CD4-positive, alpha-beta T cell treated with Interleukin-1 beta for 1 hour (primary cell): ENCODE results near the gene SLC25A1.
"Not testable (repeated sequence)": the region's sequence is repeated elsewhere in the genome, so short reads cannot be mapped to it uniquely, and the experiment has no call there.

Experiments
- DNase-seq, 2 donors: peaks; one replicate each; pipeline ENCODE4 v3.0.0-alpha.2; 2020 to 2022

SLC25A1 gene

GRCh38 chr22:19204640-19205039, 26.1 kb upstream of the SLC25A1 start:
- DNase-seq = no peak

DNA sequence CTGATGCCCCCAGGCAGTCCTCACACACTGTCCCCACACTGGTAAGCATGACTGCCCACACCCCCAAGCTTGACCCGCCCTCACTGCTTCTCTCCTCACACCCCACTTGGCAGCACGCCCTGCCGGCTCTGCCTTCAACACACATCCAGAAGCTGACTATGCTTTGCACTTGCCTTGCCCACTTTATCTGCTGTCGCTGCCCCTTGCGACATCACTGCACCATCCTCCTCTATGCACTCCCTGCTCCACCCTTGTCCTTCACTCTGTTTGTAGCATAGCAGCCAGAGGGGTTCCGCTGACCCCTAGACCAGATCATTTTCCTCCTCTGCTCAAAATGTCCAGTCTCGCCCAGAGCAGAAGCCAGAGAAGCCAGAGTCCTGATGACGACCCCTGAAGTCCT, 25.3 kb upstream of the SLC25A1 start:
- DNase-seq = no peak

DNA sequence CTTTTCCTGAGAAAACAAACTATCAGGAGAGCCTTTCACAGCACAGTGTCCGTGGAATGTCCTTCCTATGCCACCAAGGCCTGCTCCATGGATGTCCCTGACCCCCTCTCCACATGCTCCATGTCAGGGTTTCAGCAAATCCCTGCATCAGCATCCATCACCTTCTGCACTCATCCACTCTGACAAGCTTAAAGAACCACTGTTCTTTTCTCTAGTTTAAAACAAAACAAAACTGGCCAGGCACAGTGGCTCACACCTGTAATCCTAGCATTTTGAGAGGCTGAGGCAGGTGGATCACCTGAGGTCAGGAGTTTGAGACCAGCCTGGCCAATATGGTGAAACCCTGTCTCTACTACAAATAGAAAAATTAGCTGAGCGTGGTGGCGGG, 24.3 kb upstream of the SLC25A1 start:
- DNase-seq = not testable (repeated sequence)

- no peak for DNase-seq
These were observed 23.6 kb upstream of the SLC25A1 start for GRCh38 chr22:19201869-19202798.

GRCh38 chr22:19201130-19201868, 22.8 kb upstream of the SLC25A1 start:
- DNase-seq = no peak

- DNase-seq = no peak
These were observed 20.9 kb upstream of the SLC25A1 start for GRCh38 chr22:19199479-19199878.

GRCh38 chr22:19197997-19198865, 19.7 kb upstream of the SLC25A1 start:
- DNase-seq = no peak

- no peak for DNase-seq
These were observed 18.5 kb upstream of the SLC25A1 start for GRCh38 chr22:19196841-19197612.

- DNase-seq = no peak
These were observed 17.5 kb upstream of the SLC25A1 start for GRCh38 chr22:19195796-19196731.

DNA sequence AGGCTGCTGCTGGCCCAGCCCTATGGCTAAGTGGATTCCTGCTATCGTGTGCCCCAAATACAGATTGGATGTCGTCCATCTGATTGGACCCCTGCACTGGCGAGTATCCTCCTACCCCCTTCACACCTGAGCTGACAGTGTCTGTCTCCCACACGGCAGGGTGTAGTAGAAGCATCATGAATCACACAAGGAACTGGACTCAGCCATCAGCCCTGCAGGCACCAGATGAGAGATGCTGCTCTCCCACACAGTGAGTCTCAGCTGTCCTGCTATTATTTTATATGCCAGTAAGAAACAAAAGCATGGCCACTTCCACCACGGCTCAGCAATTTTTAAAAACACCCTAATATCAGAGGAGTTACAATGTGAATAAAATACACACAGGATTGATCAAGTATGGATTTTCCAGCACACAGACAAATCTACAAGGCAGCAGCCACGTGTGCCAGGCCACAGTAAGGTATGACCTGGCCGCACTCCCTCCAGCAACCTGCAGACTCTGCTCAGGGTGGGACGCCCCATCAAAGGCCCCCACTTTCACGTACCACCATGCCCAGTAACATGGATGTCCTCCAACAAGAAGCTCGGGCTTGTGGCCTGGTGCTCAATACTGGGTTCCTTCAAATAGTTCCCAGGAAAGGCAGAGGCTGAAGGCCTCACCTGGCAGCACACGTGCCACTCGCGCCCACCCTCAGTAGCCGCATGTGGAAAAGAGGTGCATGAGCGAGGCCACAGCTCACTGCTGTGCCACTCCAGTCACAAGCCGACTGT, 16.4 kb upstream of the SLC25A1 start:
- no peak for DNase-seq

- no peak for DNase-seq
These were observed 15.3 kb upstream of the SLC25A1 start for GRCh38 chr22:19193879-19194278.

DNA sequence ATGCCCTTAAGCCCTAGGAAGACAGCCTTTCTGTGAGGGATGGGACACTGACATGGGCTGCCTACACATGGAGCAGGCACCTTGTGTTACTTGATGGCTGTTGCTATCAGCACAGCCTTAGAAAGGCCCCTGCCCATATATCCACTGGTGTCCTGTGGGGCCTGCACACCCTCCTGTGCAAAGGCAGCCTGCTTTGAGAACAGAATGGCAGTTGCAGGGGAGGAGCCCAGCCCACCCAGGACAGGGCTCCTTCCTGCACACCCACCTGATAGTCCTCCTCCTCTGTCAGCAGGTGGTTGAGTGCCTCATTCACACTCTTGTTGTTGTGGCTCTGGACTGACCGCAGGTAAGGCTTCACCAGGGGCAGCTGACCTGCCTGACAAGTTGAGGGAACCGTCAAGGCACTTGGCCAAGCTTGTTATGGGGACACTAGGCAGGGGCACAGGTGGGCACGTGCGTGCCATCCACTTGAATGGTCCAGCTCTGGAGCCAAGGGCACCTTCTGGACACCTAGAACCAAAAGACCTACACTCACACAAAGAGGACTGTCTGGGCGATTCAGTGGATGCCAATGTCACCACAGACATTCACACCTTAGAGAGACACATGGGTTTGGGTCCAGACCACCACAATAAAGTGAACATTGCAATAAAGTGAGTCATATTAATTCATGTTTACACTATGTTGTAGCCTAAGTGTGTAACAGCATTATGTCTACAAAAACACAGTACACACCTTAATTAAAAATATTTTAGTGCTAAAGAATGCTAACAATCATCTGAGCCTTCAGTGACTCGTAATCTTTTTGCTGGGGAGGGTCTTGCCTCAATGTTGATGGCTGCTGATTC, 9.4 kb upstream of the SLC25A1 start:
- no peak for DNase-seq

DNA sequence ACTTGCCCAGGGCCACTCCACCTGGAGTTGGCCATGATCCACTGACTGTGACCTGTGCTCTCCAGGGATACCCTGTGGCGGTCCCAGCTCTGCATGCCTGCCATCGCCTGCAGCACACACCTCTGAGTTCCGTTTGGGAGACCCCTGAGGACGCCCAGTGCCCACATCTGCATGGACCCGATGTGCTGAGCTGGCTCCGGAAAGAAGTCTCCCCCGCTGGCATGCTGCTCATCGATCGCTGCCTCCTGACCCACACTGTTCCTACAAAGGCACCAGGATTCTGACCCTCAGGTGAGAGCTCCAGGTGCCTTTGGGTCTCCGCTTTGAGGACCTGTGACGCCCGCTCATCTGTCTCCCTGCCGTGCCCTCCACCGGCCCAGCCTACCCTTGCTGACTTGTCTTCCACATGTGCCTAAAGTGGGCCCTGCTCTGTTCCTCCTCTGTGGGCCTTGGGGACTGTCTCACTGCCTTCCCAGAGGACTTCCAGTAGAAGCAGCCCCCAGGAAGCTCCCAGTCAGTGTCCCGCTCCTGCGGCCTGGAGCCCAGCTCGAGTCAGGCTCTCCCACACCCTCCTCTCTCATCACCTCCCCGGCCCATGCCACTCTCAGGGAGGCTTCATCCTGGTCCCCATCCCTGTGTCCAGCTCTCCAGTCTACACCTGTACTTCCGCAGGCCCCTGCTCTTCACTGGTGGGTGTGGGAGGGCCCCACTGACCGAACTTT, 5.9 kb upstream of the SLC25A1 start:
- no peak for DNase-seq

GRCh38 chr22:19183216-19183615, 4.7 kb upstream of the SLC25A1 start:
- DNase-seq = no peak

GRCh38 chr22:19182472-19183157, 4.1 kb upstream of the SLC25A1 start:
- DNase-seq = no peak

DNA sequence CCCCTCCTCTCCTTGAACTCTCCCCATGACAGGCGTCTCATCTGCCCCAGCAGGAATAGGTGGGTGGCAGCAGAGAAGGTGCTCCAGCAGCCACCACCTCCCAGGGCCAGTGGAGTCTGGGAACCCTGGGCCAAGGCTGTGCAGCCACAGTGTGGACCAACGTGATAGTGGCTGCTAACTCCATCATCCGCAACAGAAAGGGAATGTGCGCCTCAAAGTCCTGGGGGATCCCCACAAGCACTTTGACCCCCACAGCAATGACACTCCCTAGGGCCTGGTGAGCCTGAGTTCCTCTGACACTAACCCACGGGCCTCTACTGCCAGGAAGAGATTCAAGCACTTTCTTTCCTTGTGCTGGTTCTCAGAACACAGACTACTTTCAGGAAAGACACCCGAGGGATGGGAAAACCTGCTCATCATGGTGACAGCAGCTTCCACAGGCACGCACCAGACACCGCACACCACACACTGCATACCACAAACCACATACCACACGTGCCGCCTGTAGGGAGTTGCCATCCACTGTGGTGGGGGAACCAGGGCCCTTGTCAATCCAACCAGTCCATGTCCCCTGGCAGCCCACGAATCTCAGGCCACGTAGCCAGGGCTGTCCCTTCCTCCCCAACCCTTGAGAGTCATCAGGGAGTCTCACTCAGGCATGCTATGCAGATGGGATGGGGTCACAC, 3.4 kb upstream of the SLC25A1 start:
- no peak for DNase-seq

DNA sequence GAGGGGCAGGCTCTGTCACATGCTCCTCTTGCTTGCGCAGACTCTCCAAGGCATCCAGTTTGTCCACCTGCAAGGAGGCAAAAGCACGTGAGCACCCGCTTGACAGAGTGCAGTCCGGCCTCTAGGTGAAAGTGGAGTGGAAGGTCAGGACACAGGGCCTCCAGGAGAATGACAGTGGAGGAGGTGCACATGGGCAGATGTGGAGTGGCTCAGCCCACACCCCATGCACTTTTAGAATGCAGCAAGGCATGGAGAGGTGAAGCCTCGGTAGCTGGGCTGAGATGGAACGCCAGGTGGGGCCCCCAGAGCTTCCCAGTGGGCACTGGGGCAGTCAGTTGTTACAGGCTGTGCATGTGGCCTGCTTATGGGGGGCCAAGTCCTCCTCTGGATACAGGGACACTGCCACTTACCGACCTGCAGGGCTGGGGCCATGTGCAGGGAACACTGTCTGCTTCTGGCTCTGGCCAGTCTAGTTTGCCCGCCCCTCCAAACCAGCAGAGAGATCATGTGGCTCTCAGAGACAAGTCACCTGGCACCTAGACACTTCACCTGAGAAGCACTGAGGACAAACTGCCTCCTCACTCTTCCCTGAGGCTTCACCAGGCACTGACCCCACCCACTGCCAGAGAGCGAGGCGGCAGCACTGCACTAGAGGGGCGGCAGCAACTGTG, 2.3 kb upstream of the SLC25A1 start:
- DNase-seq = no peak
